Measurements from ENCODE around the gene SYTL5. TPM values are rescaled to one million over a fixed set of nuclear protein-coding genes. Genes with fewer than 3 reads are reported as not detected.
"Not testable (repeated sequence)": the region's sequence is repeated elsewhere in the genome, so short reads cannot be mapped to it uniquely, and the experiment has no call there.

The SYTL5 gene
- total RNA-seq, 1 donor from 2014 or later = 0.27 TPM

DNA sequence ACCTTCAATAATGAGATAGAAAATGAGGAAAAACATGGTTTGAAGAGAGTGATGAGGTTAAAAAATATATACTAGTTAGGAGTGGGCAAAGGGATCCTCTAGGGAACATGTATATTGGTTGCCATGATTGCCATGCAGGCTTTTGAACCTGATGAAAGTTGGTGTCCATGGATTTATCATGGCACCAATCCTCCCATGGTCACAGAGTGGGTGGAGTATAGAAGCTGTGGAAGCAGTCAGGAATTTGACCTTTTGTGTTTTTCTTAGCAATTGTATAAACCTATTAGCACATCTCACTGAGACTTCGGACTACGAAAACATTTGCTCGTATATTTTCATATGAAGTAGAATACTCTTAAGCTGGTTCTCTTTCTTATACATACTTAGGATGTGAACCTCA is 30.9 kb upstream of the SYTL5 start:
- Mint-ChIP-seq H3K9me3 (ENCODE audit: low read depth) (peaks cover 5% of the 10 kb centered on the region), H3K27me3 (ENCODE audit: low read depth) (no peaks in the 10 kb centered on the region), H3K4me3 (ENCODE audit: unreplicated experiment) (no peak overlapping the region), H3K36me3 (ENCODE audit: low read depth) (no peaks in the 10 kb centered on the region), H3K4me1 (ENCODE audit: low read depth) (peaks cover 21% of the 10 kb centered on the region), H3K27ac (ENCODE audit: unreplicated experiment) (no peak overlapping the region)
- TF ChIP-seq CTCF (IDR thresholded peaks at IDR 0.05) = no peak
- DNase-seq (ENCODE audit: low spot score) = no peak

DNA sequence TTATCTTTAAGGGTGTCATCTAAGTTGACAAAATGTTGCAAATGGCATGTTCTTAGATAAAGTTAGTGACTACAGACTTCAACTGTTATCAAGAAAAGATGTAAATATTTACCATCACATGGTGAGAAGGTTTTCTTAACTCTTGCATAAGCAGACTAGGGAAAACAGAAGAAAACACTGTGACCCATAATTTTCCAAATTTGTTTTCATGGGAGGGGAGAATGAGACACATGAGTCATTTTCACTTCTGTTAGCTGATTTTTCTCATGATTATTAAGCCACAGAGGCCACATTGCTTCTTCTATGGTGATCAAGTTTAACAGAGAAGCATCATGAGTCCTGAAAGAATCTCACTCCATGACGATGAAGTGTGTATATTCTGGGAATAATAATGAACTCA is 30.2 kb upstream of the SYTL5 start:
- Mint-ChIP-seq H3K27ac (ENCODE audit: unreplicated experiment) (no peak overlapping the region), H3K4me1 (ENCODE audit: low read depth) (peaks cover 21% of the 10 kb centered on the region), H3K36me3 (ENCODE audit: low read depth) (no peaks in the 10 kb centered on the region), H3K9me3 (ENCODE audit: low read depth) (peaks cover 5% of the 10 kb centered on the region), H3K27me3 (ENCODE audit: low read depth) (no peaks in the 10 kb centered on the region), H3K4me3 (ENCODE audit: unreplicated experiment) (no peak overlapping the region)
- DNase-seq (ENCODE audit: low spot score) = no peak
- TF ChIP-seq CTCF (IDR thresholded peaks at IDR 0.05) = no peak

DNA sequence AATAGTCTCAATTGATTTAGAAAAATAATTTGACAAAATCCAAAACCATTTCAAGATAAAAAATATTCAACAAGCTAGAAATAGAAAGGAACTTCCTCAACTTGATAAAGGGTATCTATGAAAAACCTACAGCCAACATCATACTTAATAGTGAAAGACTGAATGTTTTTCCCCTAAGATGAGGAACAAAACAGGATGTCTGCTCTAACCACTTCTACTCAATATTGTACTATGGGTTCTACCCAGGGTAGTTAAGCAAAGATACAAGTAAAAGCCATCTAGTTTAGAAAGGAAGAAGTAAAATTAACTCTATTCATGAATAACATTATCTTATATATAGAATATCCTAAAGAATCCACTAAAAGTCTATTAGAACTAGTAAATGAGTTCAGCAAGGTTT is 21.5 kb upstream of the SYTL5 start:
- Mint-ChIP-seq H3K4me3 (ENCODE audit: unreplicated experiment) (no peak overlapping the region), H3K4me1 (ENCODE audit: low read depth) (peaks cover 20% of the 10 kb centered on the region), H3K27me3 (ENCODE audit: low read depth) (no peaks in the 10 kb centered on the region), H3K27ac (ENCODE audit: unreplicated experiment) (no peak overlapping the region), H3K36me3 (ENCODE audit: low read depth) (no peaks in the 10 kb centered on the region), H3K9me3 (ENCODE audit: low read depth) (peaks cover 20% of the 10 kb centered on the region)
- TF ChIP-seq CTCF (IDR thresholded peaks at IDR 0.05) = no peak
- DNase-seq (ENCODE audit: low spot score) = no peak

GRCh38 chrX:37986893-37987292 is 19.5 kb upstream of the SYTL5 start:
- TF ChIP-seq CTCF (IDR thresholded peaks at IDR 0.05) = no peak
- Mint-ChIP-seq H3K4me1 (ENCODE audit: low read depth) (peaks cover 20% of the 10 kb centered on the region), H3K36me3 (ENCODE audit: low read depth) (no peaks in the 10 kb centered on the region), H3K27me3 (ENCODE audit: low read depth) (no peaks in the 10 kb centered on the region), H3K27ac (ENCODE audit: unreplicated experiment) (peak overlapping the region; percentile 30), H3K9me3 (ENCODE audit: low read depth) (peaks cover 16% of the 10 kb centered on the region), H3K4me3 (ENCODE audit: unreplicated experiment) (no peak overlapping the region)
- no peak for DNase-seq (ENCODE audit: low spot score)

GRCh38 chrX:37989304-37989703 is 17.0 kb upstream of the SYTL5 start:
- peaks cover 5% of the 10 kb centered on the region for H3K9me3 Mint-ChIP-seq (ENCODE audit: low read depth)

GRCh38 chrX:37991303-37991702 is 15.1 kb upstream of the SYTL5 start:
- not testable (repeated sequence) for H3K27ac Mint-ChIP-seq (ENCODE audit: unreplicated experiment)

More at GRCh38 chrX:37989304-37989703, 17.0 kb upstream of the SYTL5 start:
- Mint-ChIP-seq H3K4me3 (ENCODE audit: unreplicated experiment) (no peak overlapping the region), H3K27me3 (ENCODE audit: low read depth) (no peaks in the 10 kb centered on the region), H3K36me3 (ENCODE audit: low read depth) (no peaks in the 10 kb centered on the region), H3K4me1 (ENCODE audit: low read depth) (peaks cover 20% of the 10 kb centered on the region), H3K27ac (ENCODE audit: unreplicated experiment) (no peak overlapping the region)
- DNase-seq (ENCODE audit: low spot score) = no peak
- TF ChIP-seq CTCF (IDR thresholded peaks at IDR 0.05) = no peak

More at GRCh38 chrX:37991303-37991702, 15.1 kb upstream of the SYTL5 start:
- peaks cover 17% of the 10 kb centered on the region for H3K4me1 Mint-ChIP-seq (ENCODE audit: low read depth)
- not testable (repeated sequence) for DNase-seq (ENCODE audit: low spot score); H3K4me3 Mint-ChIP-seq (ENCODE audit: unreplicated experiment); H3K9me3 Mint-ChIP-seq (ENCODE audit: low read depth); H3K27me3 Mint-ChIP-seq (ENCODE audit: low read depth); H3K36me3 Mint-ChIP-seq (ENCODE audit: low read depth)

All from chondrocyte (in vitro differentiated cells).